Measurements from ENCODE around the gene FFAR1. TPM values are rescaled to one million over a fixed set of nuclear protein-coding genes. Genes with fewer than 3 reads are reported as not detected.

Gene FFAR1
- polyA plus RNA-seq, 3 donors, result 0.04 TPM; not detected in 2

- intact Hi-C loops (cut with micrococcal nuclease), result no loop called here
- no peak overlapping the region for H3K27ac ChIP-seq (ENCODE audit: low read depth in 1 of 2, low read length in 2 of 2)
- no peak overlapping the region for H3K4me2 ChIP-seq (replicated peaks; ENCODE audit: extremely low read depth, low read length, poor library complexity, severe bottlenecking)
- no peaks in the 10 kb centered on the region for H4K20me1 ChIP-seq (ENCODE audit: insufficient read depth, low read length)
- no peak overlapping the region for H3K4me3 ChIP-seq (replicated peaks in 1 of 3; ENCODE audit: low read depth in 2 of 3, low read length in 3 of 3)
- TF ChIP-seq CTCF (IDR thresholded peaks at IDR 0.05), result no peak
- 65% methylated on average over 9 of the region's 12 CpGs for WGBS (ENCODE audit: insufficient coverage)
- H2AFZ ChIP-seq (ENCODE audit: insufficient read depth, low read depth, low read length, poor library complexity, severe bottlenecking), result no peak overlapping the region
- Mint-ChIP-seq H3K27me3 (ENCODE audit: low read depth in 3 of 3) (peaks cover 1 to 6% (median 3%) of the 10 kb centered on the region in 3 donors), H3K4me3 (no peak overlapping the region), H3K27ac (no peak overlapping the region), H3K4me1 (peaks cover 29% of the 10 kb centered on the region), H3K36me3 (peaks cover 0 to 6% of the 10 kb centered on the region in 2 donors), H3K9me3 (peaks cover 0 to 2% (median 0%) of the 10 kb centered on the region in 7 donors)
- no peaks in the 10 kb centered on the region for H3K27me3 ChIP-seq (ENCODE audit: control insufficient read depth in 2 of 2, insufficient read depth in 2 of 2, low read length in 2 of 2)
- no peaks in the 10 kb centered on the region for H3K9me3 ChIP-seq (replicated peaks in 1 of 2; ENCODE audit: control insufficient read depth in 1 of 2, insufficient read depth in 1 of 2, low read length in 2 of 2)
- DNase-seq, result no peak
- no peaks in the 10 kb centered on the region for H3K79me2 ChIP-seq (ENCODE audit: insufficient read depth, low read length)
- H3K4me1 ChIP-seq (ENCODE audit: control insufficient read depth in 1 of 2, insufficient read depth in 2 of 2, low read length in 2 of 2), result peaks cover 15 to 16% of the 10 kb centered on the region in 2 donors
- no peak overlapping the region for H3K9ac ChIP-seq (ENCODE audit: insufficient read depth, low read length, poor library complexity, severe bottlenecking)
- H3K36me3 ChIP-seq (replicated peaks in 1 of 2; ENCODE audit: control insufficient read depth in 1 of 2, insufficient read depth in 2 of 2, low read length in 2 of 2), result no peaks in the 10 kb centered on the region
These were observed 37.4 kb upstream of the FFAR1 start for GRCh38 chr19:35310331-35310730.

- Histone ChIP-seq H2AFZ (ENCODE audit: insufficient read depth, low read depth, low read length, poor library complexity, severe bottlenecking) (no peak overlapping the region), H3K4me2 (replicated peaks; ENCODE audit: extremely low read depth, low read length, poor library complexity, severe bottlenecking) (no peak overlapping the region), H3K4me1 (ENCODE audit: control insufficient read depth in 1 of 2, insufficient read depth in 2 of 2, low read length in 2 of 2) (peaks cover 9 to 10% of the 10 kb centered on the region in 2 donors), H4K20me1 (ENCODE audit: insufficient read depth, low read length) (no peaks in the 10 kb centered on the region), H3K79me2 (ENCODE audit: insufficient read depth, low read length) (no peaks in the 10 kb centered on the region), H3K36me3 (replicated peaks in 1 of 2; ENCODE audit: control insufficient read depth in 1 of 2, insufficient read depth in 2 of 2, low read length in 2 of 2) (no peaks in the 10 kb centered on the region), H3K9me3 (replicated peaks in 1 of 2; ENCODE audit: control insufficient read depth in 1 of 2, insufficient read depth in 1 of 2, low read length in 2 of 2) (no peaks in the 10 kb centered on the region), H3K27me3 (ENCODE audit: control insufficient read depth in 2 of 2, insufficient read depth in 2 of 2, low read length in 2 of 2) (no peaks in the 10 kb centered on the region), H3K27ac (ENCODE audit: low read depth in 1 of 2, low read length in 2 of 2) (no peak overlapping the region), H3K4me3 (replicated peaks in 1 of 3; ENCODE audit: low read depth in 2 of 3, low read length in 3 of 3) (no peak overlapping the region), H3K9ac (ENCODE audit: insufficient read depth, low read length, poor library complexity, severe bottlenecking) (no peak overlapping the region)
- Mint-ChIP-seq H3K4me1 (peaks cover 25% of the 10 kb centered on the region), H3K27me3 (ENCODE audit: low read depth in 3 of 3) (peaks cover 1 to 6% (median 3%) of the 10 kb centered on the region in 3 donors), H3K9me3 (peaks cover 0 to 2% (median 0%) of the 10 kb centered on the region in 7 donors), H3K27ac (peak overlapping the region in 2 of 7 donors; percentile 37 to 46), H3K4me3 (no peak overlapping the region), H3K36me3 (peaks cover 0 to 6% of the 10 kb centered on the region in 2 donors)
- 93% methylated on average over 6 of the region's 10 CpGs for WGBS (ENCODE audit: insufficient coverage)
- intact Hi-C loops (cut with micrococcal nuclease), result no loop called here
- no peak for DNase-seq
- TF ChIP-seq CTCF (IDR thresholded peaks at IDR 0.05), result no peak
These were observed 36.8 kb upstream of the FFAR1 start for GRCh38 chr19:35310811-35311465.
